GM21786 (cell line): ENCODE measurements around the gene MTHFS.
A peak's percentile ranks its signal among the peaks of the same experiment; 100 is the strongest.
"Not testable (repeated sequence)": the region's sequence is repeated elsewhere in the genome, so short reads cannot be mapped to it uniquely, and the experiment has no call there.

Source experiments
- ATAC-seq: cut with Tn5 transposase; IDR thresholded peaks from one replicate; pipeline ENCODE4 v1.9.1; 2021; ENCODE audit not compliant: unreplicated experiment

MTHFS gene

DNA sequence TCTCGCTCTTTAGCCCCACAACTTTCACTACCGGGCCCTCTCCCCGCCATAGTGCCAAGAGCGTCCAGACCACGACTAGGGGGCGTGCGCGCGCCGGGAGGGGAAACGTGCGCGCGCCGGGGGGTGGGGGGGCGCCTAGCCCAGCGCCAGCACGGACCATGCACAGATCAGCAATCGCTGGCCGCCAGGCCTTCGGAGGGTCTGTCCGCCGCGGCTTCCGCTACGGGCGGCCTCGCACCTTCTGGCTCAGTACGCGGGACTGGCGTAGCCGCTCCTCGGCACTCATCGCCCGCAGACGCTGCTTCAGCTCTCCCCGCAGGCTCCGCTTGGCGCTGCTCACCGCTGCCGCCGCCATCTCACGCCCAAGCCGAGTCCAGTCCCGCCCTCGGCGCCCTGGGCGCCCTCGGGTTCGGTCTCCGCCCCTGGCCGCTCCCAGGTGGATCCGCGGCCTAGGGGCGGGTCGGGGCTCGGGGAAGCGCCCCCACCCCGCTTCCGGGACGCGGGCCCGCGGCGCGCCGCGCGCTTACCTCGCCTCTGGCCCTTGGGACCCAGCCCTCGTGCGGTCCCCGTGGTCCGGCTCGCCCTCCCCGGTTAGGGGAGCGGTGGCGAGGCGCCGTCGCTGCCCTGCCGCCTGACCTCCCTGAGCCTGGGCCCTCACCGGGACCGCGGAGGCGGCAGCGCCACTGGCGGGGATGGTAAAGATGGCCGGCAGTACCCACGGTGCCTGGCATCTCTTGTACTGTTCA is at the start of gene MTHFS:
Gene MTHFS (minus strand): TSS at position 381 of the 746 bp plus-strand sequence. CDS start 26 bp downstream, at position 355.
- ATAC-seq, result peak; percentile 63

DNA sequence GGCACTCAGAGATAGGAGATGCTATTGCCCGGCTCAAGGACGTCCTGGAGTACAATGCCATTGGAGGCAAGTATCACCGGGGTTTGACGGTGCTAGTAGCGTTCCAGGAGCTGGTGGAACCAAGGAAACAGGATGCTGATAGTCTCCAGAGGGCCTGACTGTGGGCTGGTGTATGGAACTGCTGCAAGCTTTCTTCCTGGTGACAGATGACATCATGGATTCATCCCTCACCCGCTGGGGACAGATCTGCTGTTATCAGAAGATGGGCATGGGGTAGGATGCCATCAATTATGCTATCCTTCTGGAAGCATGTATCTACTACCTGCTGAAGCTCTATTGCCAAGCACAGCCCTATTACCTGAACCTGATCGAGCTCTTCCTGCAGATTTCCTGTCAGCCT is 47.8 kb upstream of the MTHFS start:
- no peak for ATAC-seq

DNA sequence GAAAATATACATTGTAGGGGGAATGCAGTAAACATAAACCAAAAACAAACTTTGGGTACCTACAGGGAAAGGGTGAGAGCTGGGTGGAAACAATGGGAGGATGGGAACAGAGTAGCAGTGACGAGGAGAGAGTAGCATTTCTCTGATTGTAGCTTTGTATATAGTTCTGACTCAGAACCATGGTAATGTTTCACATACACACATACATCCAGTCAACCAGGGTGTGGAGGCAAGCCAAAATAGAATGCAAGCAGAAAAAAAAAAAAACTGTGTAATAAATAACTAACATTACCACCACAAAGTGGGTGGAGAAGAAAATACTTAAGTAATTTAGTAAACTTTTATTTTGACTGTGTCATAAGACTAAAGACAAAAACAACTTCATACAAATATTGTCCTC is 47.0 kb upstream of the MTHFS start:
- peak; percentile 71 for ATAC-seq

DNA sequence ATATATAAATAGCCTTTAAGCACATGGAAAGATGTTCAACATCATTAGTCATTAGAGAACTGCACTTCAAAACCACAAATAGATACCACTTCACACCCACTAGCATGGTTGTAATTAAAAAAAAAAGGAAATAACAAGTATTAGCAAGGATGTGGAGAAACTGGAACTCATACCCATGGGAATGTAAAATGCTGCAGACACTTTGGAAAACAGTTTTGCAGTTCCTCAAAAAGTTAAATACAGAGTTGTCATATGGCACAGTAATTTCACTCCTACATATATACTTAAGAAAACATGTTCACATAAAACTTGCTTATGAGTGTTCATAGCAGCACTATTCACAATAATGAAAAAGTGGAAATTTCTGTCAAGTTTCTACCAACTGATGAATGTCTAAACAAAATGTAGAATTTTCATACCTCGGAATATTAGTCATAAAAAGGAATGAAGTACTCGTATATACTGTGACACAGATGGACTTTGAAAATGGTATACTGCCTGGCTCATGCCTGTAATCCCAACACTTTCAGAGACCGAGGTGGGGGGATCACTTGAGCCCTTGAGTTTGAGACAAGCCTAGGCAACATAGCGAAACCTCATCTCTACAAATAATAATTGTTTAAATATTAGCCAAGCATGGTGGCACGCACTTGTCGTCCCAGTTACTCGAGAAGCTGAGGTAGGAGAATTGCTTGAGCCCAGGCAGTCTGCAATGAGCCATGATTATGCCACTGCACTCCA is 46.1 kb upstream of the MTHFS start:
- no peak for ATAC-seq

DNA sequence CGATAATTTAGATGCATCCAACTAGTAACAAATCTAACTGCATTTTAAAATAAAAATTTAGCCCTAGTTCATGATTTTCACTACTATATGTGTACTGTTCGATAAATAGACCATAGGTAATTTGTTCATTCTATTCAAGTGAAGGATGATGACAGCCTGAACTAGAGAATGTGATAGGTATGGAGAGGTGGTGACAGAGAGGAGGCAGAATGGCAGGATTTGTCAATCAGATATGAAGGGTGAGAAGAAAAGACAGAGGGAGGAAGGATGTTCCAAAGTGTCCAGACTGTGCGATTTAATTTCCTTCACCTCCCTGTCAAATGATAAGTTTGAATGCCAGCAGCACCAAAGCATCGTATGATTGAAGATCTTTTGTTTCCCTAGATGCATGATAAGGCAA is 42.6 kb upstream of the MTHFS start:
- no peak for ATAC-seq

DNA sequence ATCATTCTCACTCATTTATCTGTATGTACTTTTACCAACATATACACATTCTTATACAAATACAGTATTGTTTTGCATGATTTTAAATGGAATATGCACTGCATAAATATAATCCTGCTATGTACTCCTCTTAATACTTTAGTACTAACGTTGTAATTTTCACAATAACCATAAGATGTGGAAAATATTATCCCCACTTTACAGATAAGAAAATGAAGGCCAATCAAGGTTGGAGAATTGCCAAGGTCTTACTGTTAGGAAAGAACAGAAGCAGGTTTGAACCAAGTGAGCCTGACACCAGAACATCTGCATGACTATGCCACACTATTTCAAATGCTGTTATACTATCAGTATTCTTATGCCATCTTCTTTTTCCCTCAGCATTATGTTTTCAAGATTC is 41.3 kb upstream of the MTHFS start:
- no peak for ATAC-seq

DNA sequence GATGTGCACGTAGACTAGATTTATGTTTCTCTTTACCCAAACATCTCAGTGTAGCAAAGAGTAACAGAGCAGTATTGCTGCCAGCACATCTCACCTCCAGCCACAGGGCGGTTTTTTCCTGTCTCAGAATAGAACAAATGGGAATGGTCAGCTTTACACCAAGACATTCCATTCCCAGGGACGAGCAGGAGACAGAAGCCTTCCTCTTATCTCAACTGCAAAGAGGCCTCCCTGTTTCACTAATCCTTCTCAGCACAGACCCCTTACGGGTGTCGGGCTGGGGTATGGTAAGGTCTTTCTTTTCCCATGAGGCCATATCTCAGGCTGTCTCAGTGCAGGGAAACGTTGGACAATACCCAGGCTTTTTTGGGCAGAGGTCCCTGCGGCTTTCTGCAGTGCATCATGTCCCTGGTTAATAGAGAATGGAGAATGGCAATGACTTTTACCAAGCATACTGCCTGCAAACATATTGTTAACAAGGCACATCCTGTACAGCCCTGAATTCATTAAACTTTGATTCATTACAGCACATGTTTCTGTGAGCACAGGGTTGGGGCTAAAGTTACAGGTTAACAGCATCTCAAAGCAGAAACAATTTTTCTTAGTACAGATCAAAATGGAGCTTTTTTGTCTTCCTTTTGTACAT is 38.9 kb upstream of the MTHFS start:
- not testable (repeated sequence) for ATAC-seq

DNA sequence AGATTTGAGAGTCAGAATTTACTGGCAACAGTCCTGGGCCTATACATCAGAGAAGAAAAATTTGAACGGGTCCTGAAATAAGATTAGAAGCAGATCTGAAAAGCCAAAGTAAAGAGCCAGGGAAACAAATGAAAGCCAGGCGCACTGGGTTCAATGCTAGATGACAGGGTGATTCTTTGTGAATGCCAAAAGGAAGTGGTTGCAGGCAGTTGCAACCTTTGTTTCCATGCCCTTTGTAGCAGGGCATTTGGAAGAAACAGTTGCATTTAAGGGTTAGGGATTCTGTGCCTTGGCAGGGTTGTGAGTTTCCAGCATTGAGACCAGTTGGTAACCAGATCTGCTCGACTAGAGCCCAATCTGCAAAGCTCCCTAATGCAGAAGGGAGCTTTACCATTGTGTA is 36.4 kb upstream of the MTHFS start:
- ATAC-seq, result no peak

DNA sequence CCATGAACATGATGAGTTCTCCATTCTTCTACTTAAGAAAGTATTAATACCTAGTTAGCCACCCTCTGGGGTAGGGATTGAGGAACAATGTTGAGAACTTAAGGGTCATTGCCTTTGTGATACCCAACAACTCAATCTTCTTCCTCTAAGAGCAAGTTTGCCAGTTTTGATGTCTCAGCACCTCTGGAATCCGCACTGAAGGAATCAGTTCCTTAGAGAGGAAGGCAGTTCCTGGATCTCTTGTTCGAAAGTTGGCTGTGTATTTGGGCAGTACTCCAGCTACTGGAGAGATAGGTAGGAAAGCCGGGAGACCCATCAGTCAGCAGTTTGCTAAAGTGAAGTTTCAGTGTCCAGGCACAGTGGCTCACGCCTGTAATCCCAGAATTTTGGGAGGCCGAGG is 35.6 kb upstream of the MTHFS start:
- ATAC-seq, result no peak

DNA sequence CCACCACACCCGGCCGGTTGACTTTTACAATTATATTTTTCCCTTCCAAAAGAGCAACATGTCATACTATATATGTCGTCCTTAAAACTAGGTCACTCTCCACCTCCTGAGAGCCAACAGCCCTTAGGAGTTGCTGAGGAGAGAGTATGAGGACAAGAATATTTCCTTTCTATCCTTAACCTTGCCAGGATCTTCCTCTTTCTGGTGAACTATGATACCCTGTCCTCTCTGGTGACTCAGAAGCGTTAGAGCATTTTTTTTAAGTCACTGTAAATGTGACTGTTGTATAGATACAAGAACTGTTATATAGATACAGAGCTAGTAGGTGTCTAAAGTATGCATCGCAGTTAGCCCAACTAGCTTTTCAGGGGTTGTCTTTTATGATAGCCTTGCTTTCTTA is 33.7 kb upstream of the MTHFS start:
- ATAC-seq, result no peak

DNA sequence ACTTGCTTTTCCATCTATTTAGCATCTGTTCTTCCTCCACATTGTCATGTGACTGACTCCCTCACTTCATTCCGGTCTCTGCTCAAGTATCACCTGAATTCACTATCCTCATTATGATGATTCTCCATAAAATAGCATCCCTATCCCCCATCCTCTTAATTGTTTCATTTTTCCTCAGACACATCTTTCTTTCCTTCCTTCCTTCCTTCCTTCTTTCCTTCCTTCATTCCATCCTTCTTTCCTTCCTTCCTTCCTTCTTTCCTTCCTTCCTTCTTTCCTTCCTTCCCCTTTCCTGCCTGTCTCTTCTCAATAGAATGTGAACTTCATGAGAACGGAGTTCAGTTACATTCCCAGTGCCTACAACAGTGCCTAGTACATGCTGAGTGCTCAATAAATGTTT is 32.6 kb upstream of the MTHFS start:
- ATAC-seq, result no peak

DNA sequence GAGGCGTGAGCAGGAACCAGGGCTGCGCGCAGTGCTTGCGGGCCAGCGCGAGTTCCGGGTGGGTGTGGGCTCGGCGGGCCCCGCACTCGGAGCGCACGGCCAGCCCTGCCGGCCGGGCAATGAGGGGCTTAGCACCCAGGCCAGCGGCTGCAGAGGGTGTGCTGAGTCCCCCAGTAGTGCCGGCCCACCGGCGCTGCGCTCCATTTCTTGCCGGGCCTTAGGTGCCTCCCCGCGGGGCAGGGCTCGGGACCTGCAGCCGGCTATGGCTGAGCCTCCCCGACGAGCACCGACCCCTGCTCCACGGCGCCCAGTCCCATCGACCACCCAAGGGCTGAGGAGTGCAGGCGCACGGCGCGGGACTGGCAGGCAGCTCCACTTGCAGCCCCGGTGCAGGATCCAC is 29.3 kb upstream of the MTHFS start:
- ATAC-seq, result not testable (repeated sequence)

DNA sequence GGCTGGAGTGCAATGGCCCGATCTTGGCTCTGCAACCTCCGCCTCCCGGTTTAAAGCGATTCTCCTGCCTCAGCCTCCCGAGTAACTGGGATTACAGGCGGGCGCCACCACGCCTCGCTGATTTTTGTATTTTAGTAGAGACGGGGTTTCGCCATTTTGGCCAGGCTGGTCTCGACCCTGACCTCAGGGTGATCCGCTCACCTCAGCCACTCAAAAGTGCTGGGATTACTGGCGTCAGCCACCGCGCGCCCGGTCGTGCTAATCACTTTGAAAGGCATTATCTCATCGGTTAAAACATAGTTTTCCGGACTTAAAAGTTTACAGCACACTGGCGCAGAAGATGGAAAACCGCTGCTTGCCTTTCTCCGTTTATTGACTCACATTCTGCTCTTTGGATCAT is 27.6 kb upstream of the MTHFS start:
- no peak for ATAC-seq

DNA sequence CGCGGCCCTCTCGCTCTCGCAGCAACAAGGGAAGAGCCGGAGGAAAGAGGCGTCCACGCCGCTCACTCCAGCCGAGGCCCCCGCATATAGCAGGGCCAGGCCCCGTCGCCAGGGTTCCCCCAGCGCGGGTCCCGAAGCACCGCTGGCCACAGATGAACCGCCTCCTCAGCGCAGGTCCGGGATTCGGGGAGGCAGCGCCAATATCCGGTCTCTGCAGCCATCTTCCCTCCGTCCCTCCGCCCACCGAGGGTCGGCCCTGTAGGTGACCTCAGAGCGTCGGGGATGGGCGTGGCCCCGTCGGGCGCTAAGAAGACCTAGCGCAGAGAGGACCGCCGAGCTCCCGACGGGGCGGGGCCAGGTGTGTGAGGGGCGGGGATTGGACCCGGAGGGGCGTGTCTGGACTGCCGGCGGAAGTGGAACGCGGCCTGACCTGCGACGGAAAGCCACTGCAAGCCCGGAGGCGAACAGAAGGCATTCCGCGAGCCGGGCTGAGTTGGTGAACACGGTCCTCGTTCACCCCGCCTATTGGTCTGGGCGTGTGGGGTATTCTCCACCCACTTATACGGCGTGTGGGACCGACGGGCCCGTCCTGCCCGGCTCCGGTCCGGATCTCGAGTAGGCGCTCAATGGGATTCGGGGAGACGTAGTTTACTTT is 26.8 kb upstream of the MTHFS start:
- peak; percentile 96 for ATAC-seq

DNA sequence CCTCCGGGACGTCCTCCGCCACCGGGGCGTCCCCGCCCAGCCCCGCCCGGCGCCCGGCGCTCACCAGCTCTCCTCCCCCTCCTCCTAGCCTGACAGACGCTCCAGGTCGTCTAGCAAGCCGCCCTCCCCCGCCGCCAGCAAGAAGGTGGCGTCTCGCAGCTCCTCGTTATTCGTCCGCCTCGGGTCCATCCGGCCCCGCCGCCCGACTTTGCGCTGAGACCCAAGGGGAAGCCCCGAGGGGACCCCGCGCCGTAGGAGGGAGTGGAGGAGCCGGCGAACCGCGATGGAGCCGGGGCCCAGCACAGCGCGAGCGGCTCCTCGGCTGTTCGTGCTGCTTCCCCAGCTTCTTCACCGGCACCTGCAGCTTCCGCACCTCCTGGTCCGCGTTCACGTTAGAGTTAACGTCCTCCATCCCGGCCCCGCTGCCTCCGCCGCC is 26.3 kb upstream of the MTHFS start:
- peak; percentile 33 for ATAC-seq

DNA sequence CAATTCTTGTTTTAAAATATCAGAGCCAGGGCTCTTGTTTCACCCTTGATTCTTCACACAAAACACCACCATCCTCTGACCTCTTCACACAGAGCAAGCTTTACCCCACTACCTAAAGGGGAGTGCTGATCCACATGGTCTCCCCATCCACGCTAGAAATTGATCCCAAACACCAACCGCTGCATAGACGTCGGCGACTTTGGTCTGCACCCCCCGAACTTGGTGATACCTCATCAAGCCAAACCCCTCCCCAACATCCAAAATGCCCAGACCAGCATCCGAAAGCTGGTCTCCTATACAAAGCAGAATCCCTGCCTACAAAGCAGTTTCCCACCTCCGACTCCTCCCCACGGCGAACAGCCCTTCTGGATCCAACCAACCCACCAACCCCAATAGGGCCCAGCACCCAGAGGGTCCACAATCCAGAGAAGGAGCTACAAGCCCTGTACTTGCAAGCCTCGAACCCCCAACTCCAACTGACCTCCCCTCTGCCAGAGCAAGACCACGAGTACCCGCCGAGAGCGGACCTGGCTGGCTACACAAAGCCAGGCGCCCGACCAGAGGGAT is 25.8 kb upstream of the MTHFS start:
- no peak for ATAC-seq

DNA sequence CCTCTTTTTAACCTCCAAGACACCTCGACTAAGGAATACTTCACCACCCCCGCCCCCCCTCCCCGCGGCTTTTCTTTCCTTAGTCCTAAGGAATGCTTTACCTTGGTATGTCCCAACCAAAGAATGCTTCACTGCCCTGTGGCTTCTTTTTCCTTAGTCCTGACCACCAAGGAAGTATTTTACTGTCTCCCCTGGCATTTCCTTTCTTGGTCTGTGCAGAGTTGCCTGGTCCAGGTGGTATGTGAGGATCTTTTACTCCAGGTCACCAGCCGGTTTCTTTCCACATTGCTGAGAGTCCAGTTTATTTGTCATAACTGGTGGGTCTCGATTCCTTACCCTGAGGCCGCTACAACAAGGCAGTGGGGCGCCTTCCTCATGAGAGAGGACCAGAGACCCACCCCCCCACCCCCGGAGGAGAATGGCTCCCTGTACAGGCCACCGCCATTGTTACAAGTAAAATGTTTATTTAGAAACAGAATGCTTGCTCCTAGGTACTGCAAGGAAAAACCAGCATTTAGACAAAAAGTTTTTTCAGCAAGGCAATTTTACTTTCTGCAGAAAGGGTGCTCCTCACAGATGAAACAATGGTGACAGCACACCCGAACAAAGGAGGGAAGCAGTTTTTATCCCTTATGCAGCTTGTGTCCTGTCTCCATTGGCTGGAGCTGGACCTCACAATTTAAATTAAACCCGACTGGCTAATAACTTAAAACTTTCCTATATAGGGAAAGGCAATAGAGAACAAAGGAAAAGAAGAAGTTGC is 23.1 kb upstream of the MTHFS start:
- ATAC-seq, result no peak

DNA sequence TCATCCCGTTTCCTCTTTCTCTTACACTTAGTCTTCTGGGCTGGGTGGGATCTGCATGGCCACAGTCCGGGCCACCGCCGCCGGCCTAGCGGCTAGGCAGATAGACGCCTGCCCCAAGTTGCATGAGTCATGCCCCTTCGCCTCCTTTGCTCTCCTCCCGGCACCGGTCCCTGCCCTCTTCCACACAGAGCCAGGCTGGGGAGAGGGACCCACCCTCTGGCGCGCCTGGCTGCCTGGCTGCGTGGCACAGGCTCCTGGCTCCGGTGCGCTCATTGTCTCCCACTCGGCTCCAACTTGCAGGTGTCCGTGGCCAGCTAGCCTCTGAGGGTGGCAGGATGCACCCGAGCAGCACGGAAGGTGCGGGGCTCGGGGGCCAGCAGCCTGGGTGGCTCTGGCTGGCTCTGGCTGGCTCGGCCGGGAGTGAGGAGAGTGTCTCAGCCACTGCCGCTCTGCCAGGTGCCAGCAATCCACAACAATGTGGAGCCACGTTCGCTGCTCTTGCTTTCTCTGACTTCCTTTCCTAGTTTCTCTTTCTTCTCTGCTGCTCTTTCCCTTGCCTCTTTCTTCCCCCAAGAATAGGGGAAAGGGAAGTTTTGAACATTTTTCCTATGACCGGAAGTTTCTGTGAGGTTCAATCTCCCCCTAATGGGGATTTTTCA is 22.4 kb upstream of the MTHFS start:
- ATAC-seq, result no peak

DNA sequence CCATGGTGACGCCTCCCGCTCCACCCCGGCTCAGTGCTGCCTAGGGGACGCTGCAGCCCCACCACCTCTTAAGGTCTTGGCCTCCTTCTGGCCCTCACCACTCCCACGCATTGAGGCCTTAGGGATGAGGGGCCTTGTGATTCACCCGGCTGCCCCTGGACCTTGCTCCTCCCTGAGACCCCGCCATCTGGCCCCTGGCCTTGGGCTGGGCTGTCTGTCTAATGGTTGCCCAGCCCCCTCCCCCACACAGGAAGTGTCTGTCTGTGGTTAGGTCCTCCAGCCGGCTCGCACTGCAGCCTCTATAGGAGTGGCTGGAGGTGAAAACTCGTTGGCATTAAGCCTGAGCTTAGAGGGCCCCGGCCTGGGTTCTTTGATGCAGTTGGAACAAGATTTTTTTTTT is 21.5 kb upstream of the MTHFS start:
- ATAC-seq, result no peak
